HuH-7 (cell line): ENCODE measurements around the gene VSTM4.

Experiments
- DNase-seq: peaks from one replicate; pipeline ENCODE4 v3.0.0; 2011; ENCODE audit warnings: low spot score

VSTM4 gene

GRCh38 chr10:49005270-49005669, 110.1 kb downstream of the VSTM4 start:
- no peak for DNase-seq

DNA sequence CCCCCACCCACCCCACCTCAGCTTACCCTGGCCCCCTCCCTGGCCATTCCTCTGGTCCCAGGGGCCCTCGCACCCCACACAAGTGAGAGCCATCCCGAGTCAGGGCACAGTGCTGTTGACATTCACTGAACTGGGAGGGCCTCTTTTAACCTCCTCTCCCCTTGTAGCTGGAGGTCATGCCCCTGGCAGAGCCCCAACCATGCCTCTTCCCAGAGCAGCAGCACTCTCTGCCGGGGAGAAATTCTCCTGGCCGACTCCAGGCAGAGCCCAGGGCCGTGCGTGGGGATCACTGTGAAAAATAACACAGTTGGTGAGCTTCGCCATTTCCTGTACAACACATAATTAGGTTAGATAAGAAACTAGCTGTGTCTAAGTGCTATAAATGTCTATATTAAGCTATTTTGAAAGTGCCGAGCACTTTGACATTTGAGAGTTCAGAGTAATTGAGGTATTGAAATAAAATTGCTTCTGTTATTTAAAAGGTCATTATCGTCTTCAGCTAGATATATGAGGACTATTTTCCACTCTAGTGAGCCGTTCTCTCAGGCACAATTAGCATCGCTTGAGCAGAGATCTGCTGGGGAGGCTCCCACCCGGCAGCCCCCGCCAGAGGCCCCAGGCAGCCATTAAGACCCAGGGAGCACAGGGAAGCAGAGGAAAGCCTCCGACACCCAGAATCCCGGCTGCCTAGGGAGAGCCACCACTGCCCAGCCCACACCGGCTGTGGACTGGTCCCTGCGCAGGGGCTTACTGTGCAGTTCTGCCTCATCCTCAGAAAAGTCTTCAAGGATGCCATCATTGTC, 113.3 kb downstream of the VSTM4 start:
- DNase-seq, result no peak

GRCh38 chr10:49001402-49001801, 113.9 kb downstream of the VSTM4 start:
- DNase-seq, result no peak

- no peak for DNase-seq
Measured at GRCh38 chr10:49000437-49001398, 114.6 kb downstream of the VSTM4 start.

DNA sequence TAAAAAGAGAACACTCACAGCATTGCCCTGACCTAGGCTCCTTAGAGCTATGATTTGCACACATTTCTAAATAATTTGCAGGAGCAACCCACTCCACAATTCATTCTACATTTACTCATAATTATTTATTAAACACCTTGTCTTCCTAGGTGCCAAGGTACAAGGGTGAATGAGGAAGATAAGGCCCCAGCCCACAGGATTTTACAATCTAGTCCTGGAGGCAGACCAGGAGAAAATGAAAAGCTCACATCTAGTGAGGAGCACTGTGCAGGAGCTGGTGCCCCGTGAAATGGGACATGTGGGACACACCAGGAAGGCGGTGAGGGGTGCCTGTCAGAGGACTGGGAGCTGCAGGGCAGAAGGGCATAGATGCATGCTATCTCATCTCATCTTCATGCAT, 116.0 kb downstream of the VSTM4 start:
- no peak for DNase-seq

DNA sequence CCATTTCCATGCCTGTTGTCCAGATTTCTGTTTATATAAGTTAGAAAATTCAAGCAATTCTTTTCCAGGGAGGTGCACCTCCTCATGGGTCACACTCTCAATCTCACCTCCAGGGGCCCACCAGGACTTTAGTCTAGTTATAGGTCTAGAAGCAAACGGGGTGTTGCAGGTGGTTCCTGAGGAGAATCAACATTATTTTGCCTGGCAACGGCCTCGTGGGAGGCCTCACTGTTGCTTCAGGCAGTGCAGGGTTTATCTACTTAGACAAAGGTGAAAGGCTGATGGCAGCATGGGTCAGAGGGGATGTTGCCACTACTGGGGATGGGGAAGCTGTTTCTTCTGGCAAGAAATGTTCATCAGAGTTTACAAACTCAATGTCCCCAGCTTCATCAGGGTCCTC, 119.0 kb downstream of the VSTM4 start:
- DNase-seq, result no peak

DNA sequence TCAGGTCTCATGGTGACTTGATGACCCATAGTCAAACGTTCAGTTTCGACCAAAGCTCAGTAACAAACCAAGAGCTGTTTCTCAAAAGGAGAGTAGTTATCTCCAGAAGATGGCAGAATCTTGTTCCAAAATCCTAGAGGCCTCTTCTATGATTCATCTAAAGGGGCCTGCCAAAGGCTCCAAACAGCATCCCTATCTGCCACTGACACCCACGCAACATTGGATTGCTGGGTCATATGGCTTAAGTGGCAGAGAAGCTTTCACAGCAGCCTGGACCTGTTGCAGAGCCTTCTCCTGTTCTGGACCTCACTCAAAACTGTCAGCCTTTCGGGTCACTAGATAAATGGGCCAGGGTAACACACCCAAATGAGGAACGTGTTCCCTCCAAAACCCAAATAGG, 121.7 kb downstream of the VSTM4 start:
- no peak for DNase-seq

DNA sequence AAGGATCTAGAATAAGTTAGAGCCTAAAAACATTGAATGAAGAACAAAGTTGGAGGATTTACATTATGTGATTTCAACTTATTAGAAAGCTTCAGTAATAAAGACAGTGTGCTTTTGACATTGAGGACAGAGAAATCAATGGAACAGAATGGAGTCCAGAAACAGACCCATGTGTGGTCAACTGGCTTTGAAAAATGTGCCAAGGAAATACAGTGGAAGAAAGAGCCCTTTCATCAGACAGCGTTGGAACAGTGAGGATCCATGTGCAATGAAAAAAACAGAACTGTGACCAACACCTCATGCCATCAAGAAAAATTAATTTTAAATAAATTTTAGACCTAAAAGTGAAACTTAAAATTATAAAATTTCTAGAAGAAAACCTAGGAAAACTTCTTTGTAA, 125.1 kb downstream of the VSTM4 start:
- DNase-seq, result no peak

DNA sequence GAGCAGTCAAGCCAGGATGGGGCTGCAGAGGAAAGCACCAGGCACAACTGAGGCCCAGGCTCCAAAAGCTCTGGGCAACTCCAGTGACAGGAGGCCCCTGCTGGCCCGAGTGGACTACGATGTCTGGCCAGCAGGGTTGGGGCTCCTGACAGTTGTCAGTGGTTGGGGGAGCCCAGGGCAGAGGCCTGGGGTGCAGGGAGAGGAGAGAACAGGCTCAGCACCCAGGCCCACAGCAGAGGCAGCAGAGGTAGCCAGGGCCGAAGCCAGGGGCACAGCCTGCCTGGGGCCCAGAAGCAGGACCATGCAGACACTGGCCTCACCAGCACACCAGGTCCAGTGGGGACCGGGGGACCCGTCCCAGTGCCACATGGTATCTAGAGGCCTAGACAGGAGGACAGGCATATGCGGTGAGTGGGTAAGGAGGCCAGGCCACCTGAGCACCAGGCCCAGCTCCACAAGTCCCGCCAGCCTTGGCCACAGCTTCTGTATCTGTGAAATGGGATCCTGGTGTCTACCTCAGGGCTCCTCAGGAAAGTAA, 129.6 kb downstream of the VSTM4 start:
- DNase-seq, result no peak

- no peak for DNase-seq
Measured at GRCh38 chr10:48983648-48984351, 131.5 kb downstream of the VSTM4 start.

GRCh38 chr10:48982584-48982983, 132.7 kb downstream of the VSTM4 start:
- DNase-seq, result no peak

GRCh38 chr10:48981310-48981907, 133.9 kb downstream of the VSTM4 start:
- peak; percentile 61 for DNase-seq

- no peak for DNase-seq
Measured at GRCh38 chr10:48978318-48978717, 137.0 kb downstream of the VSTM4 start.

- DNase-seq, result peak; percentile 4
Measured at GRCh38 chr10:48976196-48976595, 139.1 kb downstream of the VSTM4 start.

DNA sequence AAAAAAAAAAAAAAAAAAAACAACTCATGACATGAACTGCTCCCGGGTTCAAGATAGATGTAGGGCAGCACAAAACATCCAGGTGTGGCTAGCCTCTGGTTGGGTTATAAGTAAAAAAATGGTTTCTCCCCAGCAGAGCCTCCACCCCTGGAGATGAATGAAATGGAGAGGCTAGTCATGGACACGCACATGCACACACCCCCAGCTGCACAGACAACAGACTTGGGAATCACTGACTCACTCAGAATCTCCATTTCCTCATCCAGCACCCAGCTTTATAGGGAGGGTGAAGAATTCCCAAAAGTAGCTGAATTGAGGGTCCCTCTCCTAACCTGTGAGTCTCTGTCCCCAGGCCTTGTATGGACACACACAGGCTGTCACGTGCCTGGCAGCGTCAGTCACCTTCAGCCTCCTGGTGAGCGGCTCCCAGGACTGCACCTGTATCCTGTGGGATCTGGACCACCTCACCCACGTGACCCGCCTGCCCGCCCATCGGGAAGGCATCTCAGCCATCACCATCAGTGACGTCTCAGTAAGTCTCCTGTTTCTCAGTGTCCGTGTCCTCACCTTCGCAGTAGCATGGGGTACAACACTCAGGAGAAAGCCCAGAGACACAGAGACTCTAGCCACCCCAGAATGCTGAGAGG, 140.7 kb downstream of the VSTM4 start:
- DNase-seq, result no peak

GRCh38 chr10:48973065-48973464, 142.3 kb downstream of the VSTM4 start:
- no peak for DNase-seq

DNA sequence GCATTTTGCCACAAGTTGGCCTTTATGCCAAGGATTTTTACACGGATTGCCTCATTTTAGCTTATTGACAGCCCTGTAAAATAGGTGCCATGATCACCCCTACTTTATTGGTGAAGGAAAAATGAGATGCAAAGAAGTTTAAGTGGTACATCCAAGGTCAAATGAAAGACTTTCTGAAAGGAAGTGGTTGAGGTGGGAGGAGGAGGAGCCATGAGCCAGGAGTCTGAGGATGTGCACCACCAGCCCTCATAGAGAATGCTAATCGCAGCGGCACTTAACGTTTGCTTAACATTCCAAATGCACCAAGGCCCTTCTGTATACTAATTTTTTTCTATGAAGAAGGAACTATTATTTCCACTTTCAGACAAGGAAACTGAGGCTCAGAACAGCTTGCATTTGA, 144.7 kb downstream of the VSTM4 start:
- no peak for DNase-seq

GRCh38 chr10:48970046-48970445, 145.3 kb downstream of the VSTM4 start:
- no peak for DNase-seq

DNA sequence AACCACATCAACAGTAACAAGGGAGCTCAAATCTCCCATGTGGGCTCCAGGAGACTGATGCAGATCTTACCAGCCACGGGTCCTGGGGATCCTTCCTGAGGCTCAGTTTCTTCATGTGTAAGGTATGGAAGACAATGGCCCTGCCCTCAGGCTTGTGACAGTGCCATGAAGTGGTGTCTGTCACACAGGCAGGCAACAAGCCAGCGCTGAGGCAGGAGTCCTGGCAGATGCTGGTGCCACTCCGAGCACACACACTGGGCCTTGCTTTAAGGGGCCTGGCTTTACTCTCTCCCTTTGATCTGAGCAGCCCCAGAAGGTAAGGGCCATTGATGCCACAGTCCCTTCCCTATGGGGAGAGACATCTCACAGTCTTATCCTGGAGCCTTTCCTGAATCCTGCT, 147.3 kb downstream of the VSTM4 start:
- no peak for DNase-seq

DNA sequence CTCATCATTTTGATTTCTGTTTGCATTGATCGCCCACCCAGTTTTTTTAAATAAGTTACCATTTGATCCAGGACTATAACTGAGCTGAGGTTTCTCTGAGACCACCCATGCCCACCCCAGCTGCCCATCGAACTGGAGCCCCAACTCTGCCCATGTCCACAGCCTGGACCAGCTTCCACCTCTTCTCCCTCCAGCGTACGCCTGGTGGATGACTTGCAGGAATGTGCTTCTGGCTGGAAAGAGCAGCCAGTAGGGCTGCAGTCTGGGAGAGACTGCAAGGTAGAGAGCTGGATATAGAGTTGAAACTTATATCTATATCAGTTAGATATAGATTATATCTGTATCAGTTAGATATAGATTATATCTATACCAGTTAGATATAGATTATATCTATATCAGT, 149.9 kb downstream of the VSTM4 start:
- DNase-seq, result no peak
